ENCODE data around the gene RTN4. TPM values are rescaled to one million over a fixed set of nuclear protein-coding genes. Genes with fewer than 3 reads are reported as not detected.

RTN4 gene
- total RNA-seq, 2 experiments from 2014 or later: 71.6 to 88.0 TPM

GRCh38 chr2:54936766-54937165, 113.5 kb downstream of the RTN4 start:
- Mint-ChIP-seq H3K9me3 (ENCODE audit: low read depth) (no peaks in the 10 kb centered on the region), H3K36me3 (peaks cover 2% of the 10 kb centered on the region), H3K4me3 (no peak overlapping the region), H3K4me1 (no peaks in the 10 kb centered on the region), H3K27ac (no peak overlapping the region), H3K27me3 (no peaks in the 10 kb centered on the region)
- ATAC-seq (no peak), DNase-seq (no peak)
- CTCF ChIA-PET: interaction anchor here (0.6 kb wide), 1 partner anchor 99 kb away, joined by 3 read pairs; no protein-coding TSS in a partner anchor

- Mint-ChIP-seq H3K27me3 (no peaks in the 10 kb centered on the region), H3K36me3 (peaks cover 2% of the 10 kb centered on the region), H3K27ac (no peak overlapping the region), H3K9me3 (ENCODE audit: low read depth) (no peaks in the 10 kb centered on the region), H3K4me3 (no peak overlapping the region), H3K4me1 (no peaks in the 10 kb centered on the region)
- ATAC-seq (no peak), DNase-seq (no peak)
- CTCF ChIA-PET: no interaction called here
Measured at GRCh38 chr2:54935389-54935788, 114.9 kb downstream of the RTN4 start.

- Mint-ChIP-seq H3K27me3 (no peaks in the 10 kb centered on the region), H3K27ac (no peak overlapping the region), H3K4me1 (no peaks in the 10 kb centered on the region), H3K4me3 (no peak overlapping the region), H3K9me3 (ENCODE audit: low read depth) (no peaks in the 10 kb centered on the region), H3K36me3 (no peaks in the 10 kb centered on the region)
- ATAC-seq: no peak
- no peak for DNase-seq
- CTCF ChIA-PET: no interaction called here
Measured at GRCh38 chr2:54931473-54931872, 118.8 kb downstream of the RTN4 start.

GRCh38 chr2:54928719-54929118, 121.5 kb downstream of the RTN4 start:
- Mint-ChIP-seq H3K27me3 (peaks cover 4% of the 10 kb centered on the region), H3K36me3 (no peaks in the 10 kb centered on the region), H3K27ac (no peak overlapping the region), H3K4me1 (no peaks in the 10 kb centered on the region), H3K9me3 (ENCODE audit: low read depth) (no peaks in the 10 kb centered on the region), H3K4me3 (no peak overlapping the region)
- CTCF ChIA-PET: no interaction called here
- ATAC-seq: no peak
- DNase-seq: no peak

GRCh38 chr2:54927751-54928615, 122.3 kb downstream of the RTN4 start:
- Mint-ChIP-seq H3K4me3 (no peak overlapping the region), H3K27me3 (peaks cover 4% of the 10 kb centered on the region), H3K4me1 (no peaks in the 10 kb centered on the region), H3K36me3 (no peaks in the 10 kb centered on the region), H3K9me3 (ENCODE audit: low read depth) (no peaks in the 10 kb centered on the region), H3K27ac (no peak overlapping the region)
- no peak for ATAC-seq
- DNase-seq: no peak
- CTCF ChIA-PET: interaction anchor here (0.6 kb wide), 1 partner anchor 212 kb away, joined by 3 read pairs; no protein-coding TSS in a partner anchor

GRCh38 chr2:54927085-54927750, 123.0 kb downstream of the RTN4 start:
- Mint-ChIP-seq H3K4me3 (no peak overlapping the region), H3K27ac (no peak overlapping the region), H3K36me3 (no peaks in the 10 kb centered on the region), H3K4me1 (no peaks in the 10 kb centered on the region), H3K27me3 (peaks cover 4% of the 10 kb centered on the region), H3K9me3 (ENCODE audit: low read depth) (no peaks in the 10 kb centered on the region)
- CTCF ChIA-PET: interaction anchor here (0.6 kb wide), 1 partner anchor 212 kb away, joined by 3 read pairs; no protein-coding TSS in a partner anchor
- no peak for ATAC-seq
- no peak for DNase-seq

- no peak overlapping the region for H3K27ac Mint-ChIP-seq
- CTCF ChIA-PET: no interaction called here
- no peak overlapping the region for H3K4me3 Mint-ChIP-seq
- no peak for ATAC-seq
- no peaks in the 10 kb centered on the region for H3K4me1 Mint-ChIP-seq
- no peak for DNase-seq
- H3K27me3 Mint-ChIP-seq: peaks cover 8% of the 10 kb centered on the region
- H3K9me3 Mint-ChIP-seq (ENCODE audit: low read depth): no peaks in the 10 kb centered on the region
- no peaks in the 10 kb centered on the region for H3K36me3 Mint-ChIP-seq
Measured at GRCh38 chr2:54925022-54925421, 125.2 kb downstream of the RTN4 start.

- no peaks in the 10 kb centered on the region for H3K4me1 Mint-ChIP-seq
Measured at GRCh38 chr2:54924121-54924520, 126.1 kb downstream of the RTN4 start.

More at GRCh38 chr2:54924121-54924520, 126.1 kb downstream of the RTN4 start:
- Mint-ChIP-seq H3K36me3 (no peaks in the 10 kb centered on the region), H3K27ac (no peak overlapping the region), H3K27me3 (peaks cover 10% of the 10 kb centered on the region), H3K4me3 (no peak overlapping the region), H3K9me3 (ENCODE audit: low read depth) (no peaks in the 10 kb centered on the region)
- CTCF ChIA-PET: no interaction called here
- ATAC-seq: no peak
- DNase-seq: no peak

Other genes starting within 250 kb of the RTN4 start
- gene CLHC1, start 181.8 kb upstream of the RTN4 start, total RNA-seq: 10 to 100 TPM; 11.5 to 15.1 TPM
- gene RPS27A, start 182.2 kb upstream of the RTN4 start, total RNA-seq: 100 to 1,000 TPM; 733 to 818 TPM
- 10 to 100 TPM; 27.7 to 33.5 TPM for gene MTIF2, start 218.8 kb upstream of the RTN4 start, total RNA-seq